Measurements from ENCODE around the gene ZNF674.

DNA sequence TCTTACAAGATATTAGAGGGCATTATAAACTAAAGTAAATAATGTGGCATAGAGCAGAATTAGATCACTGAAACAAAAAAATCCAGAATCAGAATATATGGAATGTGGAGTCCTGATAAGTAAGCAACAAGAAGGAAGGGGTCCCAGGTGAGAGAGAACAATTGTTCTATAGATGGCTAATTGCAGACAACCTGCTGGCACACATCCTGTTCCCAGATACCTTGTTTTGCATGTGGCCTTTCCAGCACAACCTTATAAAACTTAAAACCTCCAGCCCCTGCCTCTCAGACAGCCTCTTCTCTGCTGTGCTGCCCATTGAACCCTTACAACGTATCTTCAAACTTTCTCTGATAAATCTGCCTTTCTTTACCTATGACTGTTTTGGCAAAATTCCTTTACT lies 4.7 kb upstream of the ZNF674 start:
- TF ChIP-seq, protein P1, sequence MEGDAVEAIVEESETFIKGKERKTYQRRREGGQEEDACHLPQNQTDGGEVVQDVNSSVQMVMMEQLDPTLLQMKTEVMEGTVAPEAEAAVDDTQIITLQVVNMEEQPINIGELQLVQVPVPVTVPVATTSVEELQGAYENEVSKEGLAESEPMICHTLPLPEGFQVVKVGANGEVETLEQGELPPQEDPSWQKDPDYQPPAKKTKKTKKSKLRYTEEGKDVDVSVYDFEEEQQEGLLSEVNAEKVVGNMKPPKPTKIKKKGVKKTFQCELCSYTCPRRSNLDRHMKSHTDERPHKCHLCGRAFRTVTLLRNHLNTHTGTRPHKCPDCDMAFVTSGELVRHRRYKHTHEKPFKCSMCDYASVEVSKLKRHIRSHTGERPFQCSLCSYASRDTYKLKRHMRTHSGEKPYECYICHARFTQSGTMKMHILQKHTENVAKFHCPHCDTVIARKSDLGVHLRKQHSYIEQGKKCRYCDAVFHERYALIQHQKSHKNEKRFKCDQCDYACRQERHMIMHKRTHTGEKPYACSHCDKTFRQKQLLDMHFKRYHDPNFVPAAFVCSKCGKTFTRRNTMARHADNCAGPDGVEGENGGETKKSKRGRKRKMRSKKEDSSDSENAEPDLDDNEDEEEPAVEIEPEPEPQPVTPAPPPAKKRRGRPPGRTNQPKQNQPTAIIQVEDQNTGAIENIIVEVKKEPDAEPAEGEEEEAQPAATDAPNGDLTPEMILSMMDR (conservative IDR thresholded peaks at IDR 0.05; ENCODE audit: low read length): no peak
- TF ChIP-seq EZH2phosphoT487 (IDR thresholded peaks at IDR 0.05; ENCODE audit: borderline replicate concordance, low read depth, low read length): no peak

All from OCI-LY7 (cell line).